Rectal smooth muscle tissue (tissue), 1 donor: ENCODE data around the gene AJUBA.
A peak's percentile ranks its signal among the peaks of the same experiment; 100 is the strongest.
"Not testable (repeated sequence)": the region's sequence is repeated elsewhere in the genome, so short reads cannot be mapped to it uniquely, and the experiment has no call there.

ENCODE experiments used
- H3K27ac ChIP-seq: one replicate; pipeline ENCODE4 v1.7.0; 2013; ENCODE audit warnings: low read depth, low read length, inconsistent platforms
- H3K27me3 ChIP-seq: one replicate; pipeline ENCODE4 v1.7.0; 2013; ENCODE audit warnings: low read length; ENCODE audit not compliant: control insufficient read depth, insufficient read depth
- H3K36me3 ChIP-seq: one replicate; pipeline ENCODE4 v1.7.0; 2013; ENCODE audit warnings: low read length; ENCODE audit not compliant: control insufficient read depth, insufficient read depth
- H3K4me1 ChIP-seq: one replicate; pipeline ENCODE4 v1.7.0; 2013; ENCODE audit warnings: low read length; ENCODE audit not compliant: control insufficient read depth, insufficient read depth
- H3K4me3 ChIP-seq: one replicate; pipeline ENCODE4 v1.7.0; 2013; ENCODE audit warnings: low read length
- H3K9ac ChIP-seq: one replicate; pipeline ENCODE4 v1.7.0; 2013; ENCODE audit warnings: low read length

Gene AJUBA

DNA sequence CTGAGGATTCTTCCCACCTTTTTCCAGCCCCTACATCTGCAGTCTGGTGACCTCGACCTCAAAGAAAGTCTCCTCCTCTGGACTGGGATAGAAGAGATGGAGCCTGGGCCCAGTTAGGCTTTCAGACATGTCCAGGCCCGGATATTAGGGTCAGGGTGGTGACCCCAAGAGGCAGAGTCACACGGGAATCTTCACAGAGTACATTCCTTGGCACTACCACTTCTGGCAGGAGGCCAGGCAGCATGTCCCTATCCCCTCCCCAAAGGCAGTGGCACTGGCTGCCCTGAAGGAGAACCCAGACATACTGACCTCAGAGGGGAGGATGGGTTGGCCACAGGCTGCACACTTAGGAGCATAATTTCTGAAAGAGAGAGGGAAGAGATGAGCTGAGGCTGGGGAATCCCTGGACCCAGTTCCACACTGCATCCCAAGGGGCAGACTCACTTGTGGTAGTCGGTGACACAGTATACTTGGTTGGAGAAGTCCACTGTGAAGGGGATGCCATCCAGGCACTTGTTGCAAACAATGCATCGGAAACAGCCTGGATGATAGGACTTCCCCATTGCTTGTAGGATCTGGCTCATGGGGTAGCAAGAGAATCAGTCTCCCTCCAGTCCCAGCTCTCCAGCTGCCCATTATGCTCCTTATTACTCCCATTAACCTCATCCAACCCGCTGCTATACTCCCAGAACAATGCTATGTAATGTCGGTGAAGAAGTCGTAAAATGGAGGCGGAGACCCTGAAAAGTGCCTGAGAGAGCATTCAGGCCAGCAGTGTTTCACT, 7.6 kb downstream of the AJUBA start:
- H3K4me1 ChIP-seq = peaks cover 9% of the 10 kb centered on the region
- H3K27me3 ChIP-seq = no peaks in the 10 kb centered on the region
- no peak overlapping the region for H3K27ac ChIP-seq
- H3K4me3 ChIP-seq = no peak overlapping the region
- no peaks in the 10 kb centered on the region for H3K36me3 ChIP-seq
- H3K9ac ChIP-seq = no peak overlapping the region

DNA sequence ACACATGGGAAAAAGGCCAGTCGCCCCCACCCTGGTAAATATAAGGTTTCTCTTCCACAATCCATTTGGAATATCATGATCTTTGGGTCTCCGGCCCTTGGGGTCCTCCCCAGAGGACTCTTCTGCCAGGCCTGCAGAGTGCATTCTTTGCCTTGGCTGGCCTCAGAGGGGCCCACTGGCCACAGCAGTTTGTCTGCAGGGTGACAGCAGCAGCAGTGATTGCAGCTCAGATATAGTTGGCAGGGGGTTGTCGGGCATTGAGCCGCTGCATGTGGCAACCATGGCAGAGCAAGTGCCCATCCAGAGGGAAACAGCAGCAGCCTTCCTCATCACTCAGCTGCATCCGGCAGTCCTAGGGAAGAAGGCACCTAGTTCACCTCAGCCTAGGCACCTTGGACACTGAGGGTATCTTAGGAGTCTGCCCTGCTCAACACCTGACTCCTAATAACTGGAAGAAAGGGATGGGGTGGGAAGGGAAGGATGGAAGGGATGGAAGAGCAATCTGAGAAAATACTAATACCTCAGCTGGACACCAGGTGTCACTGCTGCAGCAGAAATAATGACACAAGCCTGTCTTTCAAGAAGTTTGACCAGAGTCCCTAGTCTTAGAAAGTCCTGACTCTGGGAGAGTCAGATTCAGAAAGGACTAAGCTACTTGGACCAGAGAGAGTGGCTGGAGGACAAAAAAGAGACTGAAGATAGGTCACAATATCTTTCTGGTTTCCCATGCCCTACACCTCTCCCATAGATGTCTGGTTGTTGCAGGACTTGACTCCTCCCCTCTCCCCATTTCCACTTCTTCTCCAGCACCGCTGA, 8.9 kb downstream of the AJUBA start:
- Histone ChIP-seq H3K4me1 (peaks cover 9% of the 10 kb centered on the region), H3K4me3 (no peak overlapping the region), H3K27ac (no peak overlapping the region), H3K27me3 (no peaks in the 10 kb centered on the region), H3K36me3 (no peaks in the 10 kb centered on the region), H3K9ac (no peak overlapping the region)

GRCh38 chr14:22972313-22972930, 9.9 kb downstream of the AJUBA start:
- no peak overlapping the region for H3K27ac ChIP-seq
- H3K4me1 ChIP-seq = peaks cover 4% of the 10 kb centered on the region
- H3K4me3 ChIP-seq = no peak overlapping the region
- H3K9ac ChIP-seq = no peak overlapping the region
- no peaks in the 10 kb centered on the region for H3K27me3 ChIP-seq
- no peaks in the 10 kb centered on the region for H3K36me3 ChIP-seq

DNA sequence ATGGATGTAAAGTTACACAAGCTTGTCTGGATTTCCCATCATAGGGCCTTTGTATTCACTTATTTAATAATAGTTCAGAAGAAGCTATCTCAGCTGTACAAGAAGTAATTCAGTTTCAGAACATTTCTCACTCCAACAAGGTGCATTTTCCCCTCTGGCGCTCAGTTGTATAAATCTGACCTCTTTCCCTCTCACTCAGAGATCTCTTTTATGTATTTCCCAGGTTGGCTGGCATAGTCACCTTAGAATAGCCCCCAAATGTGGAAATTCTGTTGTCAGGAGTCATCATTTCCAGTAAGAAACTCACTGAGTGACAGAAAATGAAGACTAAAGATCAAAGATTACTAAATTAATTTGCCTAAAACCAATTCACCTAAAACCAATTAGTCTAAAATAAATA, 11.2 kb downstream of the AJUBA start:
- Histone ChIP-seq H3K27ac (no peak overlapping the region), H3K4me1 (no peaks in the 10 kb centered on the region), H3K9ac (no peak overlapping the region), H3K4me3 (no peak overlapping the region), H3K27me3 (no peaks in the 10 kb centered on the region), H3K36me3 (no peaks in the 10 kb centered on the region)

- Histone ChIP-seq H3K27me3 (no peaks in the 10 kb centered on the region), H3K4me3 (no peak overlapping the region), H3K4me1 (no peaks in the 10 kb centered on the region), H3K9ac (no peak overlapping the region), H3K27ac (no peak overlapping the region), H3K36me3 (no peaks in the 10 kb centered on the region)
These were observed 15.5 kb downstream of the AJUBA start for GRCh38 chr14:22966783-22967269.

DNA sequence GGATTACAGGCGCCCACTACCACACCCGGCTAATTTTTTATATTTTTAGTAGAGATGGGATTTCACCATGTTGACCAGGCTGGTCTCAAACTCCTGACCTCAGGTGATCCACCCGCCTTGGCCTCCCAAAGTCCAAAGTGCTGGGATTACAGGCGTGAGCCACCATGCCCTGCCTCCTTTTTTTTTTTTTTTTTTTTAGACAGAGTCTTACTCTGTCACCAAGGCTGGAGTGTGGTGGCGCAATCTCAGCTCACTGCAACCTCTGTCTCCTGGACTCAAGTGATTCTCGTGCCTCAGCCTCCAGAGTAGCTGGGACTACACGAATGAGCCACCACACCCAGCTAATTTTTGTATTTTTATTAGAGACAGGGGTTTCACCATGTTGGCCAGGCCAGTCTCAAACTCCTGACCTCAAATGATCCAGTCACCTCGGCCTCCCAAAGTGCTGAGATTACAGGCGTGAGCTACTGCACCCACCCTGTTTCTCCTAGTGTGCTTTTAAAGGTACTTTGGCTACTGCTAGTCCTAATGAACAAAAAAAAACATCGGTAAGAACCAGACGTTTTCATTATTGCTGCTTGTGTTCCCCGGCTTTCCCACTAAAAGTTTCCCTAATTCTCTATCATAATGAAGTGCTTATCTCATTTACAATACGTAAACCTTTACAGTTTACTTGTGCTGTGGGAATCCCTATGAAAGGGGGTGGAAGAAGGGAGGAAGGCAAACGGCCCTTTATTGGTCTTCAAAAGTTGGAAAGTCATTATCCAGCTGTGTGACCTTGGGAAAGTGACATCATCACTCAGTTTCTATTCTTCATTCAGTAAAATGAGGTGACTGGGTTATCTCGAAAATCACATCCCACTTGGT, 16.2 kb downstream of the AJUBA start:
- not testable (repeated sequence) for H3K9ac ChIP-seq, H3K27me3 ChIP-seq, H3K4me1 ChIP-seq, H3K4me3 ChIP-seq, H3K27ac ChIP-seq, H3K36me3 ChIP-seq

DNA sequence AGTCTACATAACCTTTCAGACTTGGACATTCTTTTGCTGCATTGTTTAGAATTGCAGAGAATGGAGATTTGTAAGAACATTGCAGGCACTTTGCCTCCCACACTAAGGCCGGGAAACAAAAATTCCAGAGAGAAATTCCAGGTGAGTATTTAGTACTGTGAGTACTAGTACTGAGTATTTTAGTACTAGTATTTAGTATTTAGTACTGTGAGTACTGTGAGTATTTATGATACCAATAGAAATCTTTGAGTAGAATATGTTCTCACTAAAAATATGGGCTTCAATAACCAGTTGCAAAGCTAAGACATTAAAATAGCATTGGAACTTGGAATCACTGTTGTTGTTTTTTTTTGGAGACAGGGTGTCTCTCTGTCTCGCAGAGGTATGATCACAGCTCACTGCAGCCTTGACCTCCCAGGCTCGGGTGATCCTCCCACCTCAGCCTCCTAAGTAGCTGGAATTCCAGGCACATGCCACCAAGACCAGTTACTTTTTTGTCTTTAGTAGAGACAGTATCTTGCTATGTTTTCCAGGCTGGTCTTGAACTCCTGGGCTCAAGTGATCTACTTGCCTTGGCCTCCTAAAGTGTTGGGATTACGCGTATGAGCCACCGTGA, 20.2 kb downstream of the AJUBA start:
- Histone ChIP-seq H3K27ac (no peak overlapping the region), H3K4me3 (no peak overlapping the region), H3K27me3 (no peaks in the 10 kb centered on the region), H3K9ac (no peak overlapping the region), H3K36me3 (no peaks in the 10 kb centered on the region), H3K4me1 (no peaks in the 10 kb centered on the region)

DNA sequence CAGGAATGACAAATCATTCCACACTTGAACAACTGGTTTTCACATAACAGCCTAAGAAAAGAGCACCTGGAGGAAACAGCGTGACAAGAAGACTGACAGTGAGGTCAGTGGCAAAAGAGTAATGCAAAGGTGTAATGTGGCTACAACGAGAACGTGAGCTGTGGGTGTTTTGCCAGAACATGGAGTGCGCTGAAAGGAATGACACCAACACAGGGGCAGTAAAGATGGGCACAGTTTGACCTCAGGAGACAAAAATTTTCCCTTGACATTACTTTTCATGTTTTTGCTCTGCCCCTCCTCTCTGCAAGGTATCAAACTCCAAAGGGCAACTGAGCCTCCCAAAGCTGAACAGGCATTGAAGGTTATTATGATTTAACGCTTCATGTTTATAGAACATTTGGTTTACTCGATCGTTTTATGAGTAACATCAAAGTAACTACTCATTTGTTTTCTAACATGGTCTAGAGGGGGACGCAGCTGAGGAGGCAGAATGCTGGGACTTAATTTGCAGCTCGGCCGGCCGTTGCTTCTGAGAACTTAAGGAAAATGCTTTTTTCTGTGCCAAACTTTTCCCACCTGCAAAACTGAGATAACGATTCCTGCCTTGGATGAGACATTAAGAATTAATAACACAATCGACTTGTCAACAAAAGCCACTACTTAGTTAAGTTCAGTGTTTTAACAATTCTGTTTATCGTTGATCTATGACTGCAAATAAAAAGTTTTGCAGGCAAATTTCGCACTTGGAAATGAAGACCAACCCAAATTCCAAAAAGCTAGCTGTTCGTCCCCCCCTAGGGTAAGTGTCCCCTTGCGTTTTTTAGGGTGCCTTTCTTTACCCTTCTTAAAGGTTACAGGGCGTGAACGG, 26.4 kb downstream of the AJUBA start:
- H3K9ac ChIP-seq = peak overlapping the region; percentile 83
- peak overlapping the region; percentile 95 for H3K4me3 ChIP-seq
- H3K4me1 ChIP-seq = peaks cover 7% of the 10 kb centered on the region
- no peaks in the 10 kb centered on the region for H3K27me3 ChIP-seq
- peak overlapping the region; percentile 93 for H3K27ac ChIP-seq
- H3K36me3 ChIP-seq = peaks cover 2% of the 10 kb centered on the region

DNA sequence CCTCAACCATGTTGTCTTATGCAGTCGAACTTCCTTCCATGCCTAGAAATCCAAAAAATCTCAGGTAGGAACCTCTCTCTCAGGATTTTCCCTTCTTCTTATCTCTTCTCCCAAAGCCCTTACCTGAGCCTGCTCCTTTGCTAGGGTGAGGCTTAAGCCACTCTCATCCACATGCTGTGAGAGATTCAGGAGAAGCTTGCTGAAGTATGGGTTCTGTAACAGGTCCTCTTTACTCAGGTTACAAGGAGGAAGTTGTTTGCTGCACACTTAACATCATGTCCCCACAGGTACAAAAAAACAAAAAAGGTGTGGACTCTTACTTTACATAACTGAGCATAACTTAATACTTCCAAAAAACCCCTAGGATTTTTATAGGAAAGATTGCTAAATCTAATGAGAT, 29.9 kb downstream of the AJUBA start:
- Histone ChIP-seq H3K4me1 (peaks cover 7% of the 10 kb centered on the region), H3K9ac (no peak overlapping the region), H3K36me3 (peaks cover 8% of the 10 kb centered on the region), H3K4me3 (no peak overlapping the region), H3K27me3 (no peaks in the 10 kb centered on the region), H3K27ac (no peak overlapping the region)

DNA sequence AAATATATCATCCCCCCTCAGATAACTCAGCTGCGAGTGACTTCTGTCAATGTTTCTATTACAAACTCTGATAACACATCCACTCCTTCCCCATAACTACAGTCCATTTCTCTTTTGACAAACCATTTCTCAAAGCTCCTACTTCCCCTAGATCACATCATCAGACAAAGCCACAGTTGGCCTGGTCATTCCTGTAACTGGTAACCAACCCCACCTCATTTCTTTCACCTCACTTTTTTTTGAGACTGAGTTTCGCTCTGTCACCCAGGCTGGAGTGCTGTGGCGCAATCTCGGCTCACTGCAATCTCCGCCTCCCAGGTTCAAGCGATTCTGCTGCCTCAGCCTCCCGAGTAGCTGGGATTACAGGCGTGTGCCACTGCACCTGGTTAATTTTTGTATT, 30.6 kb downstream of the AJUBA start:
- H3K9ac ChIP-seq, H3K27ac ChIP-seq, H3K27me3 ChIP-seq, H3K36me3 ChIP-seq, H3K4me1 ChIP-seq, H3K4me3 ChIP-seq: not testable (repeated sequence)

DNA sequence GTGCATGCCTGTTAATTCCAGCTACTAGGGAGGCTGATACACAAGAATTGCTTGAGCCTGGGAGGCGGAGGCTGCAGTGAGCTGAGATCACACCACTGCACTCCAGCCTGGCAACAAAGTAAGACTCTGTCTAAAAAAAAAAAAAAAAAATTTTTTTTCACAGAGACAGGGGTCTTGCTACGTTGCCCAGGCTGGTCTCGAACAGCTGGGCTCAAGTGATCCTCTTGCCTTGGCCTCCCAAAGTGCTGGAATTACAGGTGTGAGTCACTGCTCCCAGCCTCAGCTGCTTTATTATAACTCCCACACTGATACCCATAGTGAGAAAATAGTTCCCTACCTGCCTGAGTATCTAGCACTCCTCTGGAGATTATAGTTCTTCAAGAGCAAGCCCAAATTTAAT, 36.7 kb downstream of the AJUBA start:
- Histone ChIP-seq H3K27me3 (no peaks in the 10 kb centered on the region), H3K9ac (no peak overlapping the region), H3K27ac (no peak overlapping the region), H3K36me3 (peaks cover 13% of the 10 kb centered on the region), H3K4me1 (no peaks in the 10 kb centered on the region), H3K4me3 (no peak overlapping the region)
